Retinal pigment epithelial cell (primary cell): ENCODE data around the gene USE1.

Experiments
- DNase-seq: peaks from one replicate; pipeline ENCODE4 v3.0.0-alpha.2; 2010; ENCODE audit warnings: low read depth
- H3K4me3 ChIP-seq: 2 replicates; pipeline ENCODE4 v1.5.1; 2011; ENCODE audit warnings: mild to moderate bottlenecking, low read length, control low read depth, moderate library complexity
- TF ChIP-seq, protein P1 (sequence below): conservative IDR thresholded peaks from 2 replicates; pipeline ENCODE4 v1.5.1; 2011; ENCODE audit warnings: low read depth, low read length, control low read depth, inconsistent platforms

USE1 gene

DNA sequence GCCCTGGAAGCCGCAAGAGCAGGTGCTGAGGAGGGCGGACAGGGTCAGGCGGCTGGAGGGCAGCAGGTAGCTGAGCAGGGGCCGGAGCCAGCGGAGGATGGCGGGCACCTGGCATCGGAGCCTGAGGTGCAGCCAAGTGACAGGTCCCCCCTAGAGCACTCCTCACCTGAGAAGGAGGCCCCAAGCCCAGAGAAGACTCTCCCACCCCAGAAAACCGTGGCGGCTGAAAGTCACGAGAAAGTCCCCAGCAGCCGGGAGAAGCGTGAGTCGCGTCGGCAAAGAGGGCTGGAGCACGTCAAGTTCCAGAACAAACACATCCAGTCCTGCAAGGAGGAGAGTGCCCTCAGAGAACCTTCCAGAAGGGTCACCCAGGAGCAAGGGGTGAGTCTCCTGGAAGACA, 20.5 kb upstream of the USE1 start:
- no peak overlapping the region for H3K4me3 ChIP-seq
- TF ChIP-seq, protein P1, sequence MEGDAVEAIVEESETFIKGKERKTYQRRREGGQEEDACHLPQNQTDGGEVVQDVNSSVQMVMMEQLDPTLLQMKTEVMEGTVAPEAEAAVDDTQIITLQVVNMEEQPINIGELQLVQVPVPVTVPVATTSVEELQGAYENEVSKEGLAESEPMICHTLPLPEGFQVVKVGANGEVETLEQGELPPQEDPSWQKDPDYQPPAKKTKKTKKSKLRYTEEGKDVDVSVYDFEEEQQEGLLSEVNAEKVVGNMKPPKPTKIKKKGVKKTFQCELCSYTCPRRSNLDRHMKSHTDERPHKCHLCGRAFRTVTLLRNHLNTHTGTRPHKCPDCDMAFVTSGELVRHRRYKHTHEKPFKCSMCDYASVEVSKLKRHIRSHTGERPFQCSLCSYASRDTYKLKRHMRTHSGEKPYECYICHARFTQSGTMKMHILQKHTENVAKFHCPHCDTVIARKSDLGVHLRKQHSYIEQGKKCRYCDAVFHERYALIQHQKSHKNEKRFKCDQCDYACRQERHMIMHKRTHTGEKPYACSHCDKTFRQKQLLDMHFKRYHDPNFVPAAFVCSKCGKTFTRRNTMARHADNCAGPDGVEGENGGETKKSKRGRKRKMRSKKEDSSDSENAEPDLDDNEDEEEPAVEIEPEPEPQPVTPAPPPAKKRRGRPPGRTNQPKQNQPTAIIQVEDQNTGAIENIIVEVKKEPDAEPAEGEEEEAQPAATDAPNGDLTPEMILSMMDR: no peak
- DNase-seq: no peak

DNA sequence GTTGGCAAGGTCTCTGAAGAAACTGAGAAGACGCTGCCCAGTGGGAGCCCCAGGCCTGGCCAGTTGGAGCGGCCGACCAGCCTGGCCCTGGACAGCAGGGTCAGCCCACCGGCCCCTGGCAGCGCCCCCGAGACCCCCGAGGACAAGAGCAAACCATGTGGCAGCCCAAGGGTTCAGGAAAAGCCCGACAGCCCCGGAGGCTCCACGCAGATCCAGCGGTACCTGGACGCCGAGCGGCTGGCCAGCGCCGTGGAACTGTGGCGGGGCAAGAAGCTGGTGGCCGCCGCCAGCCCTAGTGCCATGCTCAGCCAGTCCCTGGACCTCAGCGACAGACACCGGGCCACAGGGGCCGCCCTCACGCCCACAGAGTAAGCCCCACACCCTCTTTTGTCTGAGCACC, 20.1 kb upstream of the USE1 start:
- no peak overlapping the region for H3K4me3 ChIP-seq
- TF ChIP-seq, protein P1: no peak
- no peak for DNase-seq

DNA sequence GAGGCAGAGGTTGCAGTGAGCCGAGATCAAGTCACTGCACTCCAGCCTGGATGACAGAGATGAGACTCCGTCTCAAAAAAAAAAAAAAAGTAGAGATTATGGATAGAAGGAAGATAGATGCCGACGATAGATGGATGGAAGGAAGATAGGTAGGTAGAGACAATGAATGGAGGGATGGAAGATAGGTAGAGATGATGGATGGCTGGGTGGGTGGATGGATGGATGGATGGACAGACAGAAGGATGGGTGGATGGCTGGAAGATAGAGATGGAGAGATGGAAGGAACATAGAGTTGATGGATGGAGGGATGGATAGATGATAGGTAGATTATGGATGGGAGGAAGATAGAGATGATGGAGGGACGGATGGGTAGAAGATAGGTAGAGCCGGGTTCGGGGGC, 18.5 kb upstream of the USE1 start:
- no peak overlapping the region for H3K4me3 ChIP-seq
- no peak for DNase-seq
- TF ChIP-seq, protein P1: no peak

DNA sequence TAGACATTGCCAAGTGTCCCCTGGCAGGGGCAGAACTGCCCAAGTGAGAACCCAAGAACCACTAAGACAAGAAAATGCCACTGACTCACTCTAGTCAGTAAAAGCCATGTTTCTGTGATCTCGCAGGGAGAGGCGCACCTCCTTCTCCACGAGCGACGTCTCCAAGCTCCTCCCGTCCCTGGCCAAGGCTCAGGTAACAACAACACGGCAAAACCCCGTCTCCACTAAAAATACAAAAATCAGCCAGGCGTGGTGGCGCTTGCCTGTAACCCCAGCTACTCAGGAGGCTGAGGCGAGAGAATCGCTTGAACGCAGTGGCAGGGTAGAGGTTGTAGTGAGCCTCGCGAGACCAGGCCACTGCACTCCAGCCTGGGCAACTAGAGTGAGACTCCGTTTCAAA, 17.5 kb upstream of the USE1 start:
- no peak for DNase-seq
- TF ChIP-seq, protein P1: no peak

DNA sequence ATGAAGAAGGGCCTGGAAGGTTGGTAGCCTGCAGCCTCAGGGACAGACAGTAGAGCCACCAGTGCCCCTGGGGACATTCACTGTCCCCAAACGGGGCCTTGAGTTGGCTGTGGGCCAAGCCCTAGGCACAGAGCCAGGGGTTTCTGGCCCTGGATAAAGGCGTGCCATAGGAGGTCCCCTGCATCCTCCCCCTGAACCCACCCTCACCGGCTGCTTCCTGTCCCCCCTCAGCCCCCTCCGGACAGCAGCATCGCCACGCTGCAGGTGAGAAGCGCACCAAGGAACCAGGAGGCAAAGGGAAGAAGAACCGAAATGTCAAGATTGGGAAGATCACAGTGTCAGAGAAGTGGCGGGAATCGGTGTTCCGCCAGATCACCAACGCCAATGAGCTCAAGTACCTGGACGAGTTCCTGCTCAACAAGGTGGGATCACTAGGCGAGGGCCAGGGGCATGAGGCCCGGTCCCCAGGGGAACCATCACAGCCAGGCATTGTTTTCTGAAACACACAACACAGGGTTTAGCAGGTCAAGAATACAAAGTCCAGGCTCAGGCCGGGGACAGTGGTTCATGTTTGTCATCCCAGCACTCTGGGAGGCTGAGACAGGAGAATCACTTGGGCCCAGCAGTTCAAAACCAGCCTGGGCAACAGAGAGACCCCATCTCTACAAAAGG, 14.6 kb upstream of the USE1 start:
- no peak for DNase-seq
- H3K4me3 ChIP-seq: no peak overlapping the region
- TF ChIP-seq, protein P1: no peak

More for the DNA sequence above, 17.5 kb upstream of the USE1 start:
- no peak overlapping the region for H3K4me3 ChIP-seq

DNA sequence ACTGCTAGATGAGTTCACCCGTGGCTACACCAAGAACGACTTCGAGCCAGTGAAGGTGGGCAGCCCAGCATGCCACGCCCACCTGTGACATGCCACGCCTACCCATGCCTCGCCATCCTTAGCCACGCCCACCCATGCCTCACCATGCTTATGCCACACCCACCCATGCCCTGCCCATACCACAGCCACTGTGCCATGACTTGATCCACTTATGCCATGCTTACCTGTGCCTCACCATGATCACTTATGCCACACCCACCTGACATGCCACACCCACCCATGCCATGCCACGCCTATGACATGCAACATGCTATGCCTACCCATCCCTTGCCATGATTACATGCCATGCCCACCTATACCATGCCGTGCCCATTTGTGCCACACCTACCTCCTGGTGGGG, 12.9 kb upstream of the USE1 start:
- no peak for DNase-seq
- H3K4me3 ChIP-seq: no peak overlapping the region
- TF ChIP-seq, protein P1: no peak

DNA sequence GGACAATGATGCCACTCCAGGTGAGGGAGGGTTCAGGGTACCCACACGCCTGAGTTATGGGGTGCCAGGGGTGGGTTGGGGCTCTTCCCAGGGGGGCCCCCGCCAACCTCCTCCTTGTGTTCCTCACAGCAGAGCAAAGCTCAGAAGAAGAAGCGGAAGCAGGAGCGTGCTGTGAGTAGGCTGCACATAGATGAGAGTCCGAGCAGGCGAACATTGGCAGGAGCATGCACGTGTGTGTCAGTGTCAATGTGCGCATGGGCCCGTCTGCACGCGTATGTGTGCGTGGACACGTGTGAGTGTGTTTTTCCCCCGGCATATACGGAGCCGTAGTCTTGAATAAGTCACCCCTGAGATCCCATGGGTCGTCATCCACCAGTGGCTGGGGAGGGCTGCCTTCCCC, 12.4 kb upstream of the USE1 start:
- H3K4me3 ChIP-seq: no peak overlapping the region
- no peak for DNase-seq
- TF ChIP-seq, protein P1: no peak
